Activated CD8-positive, alpha-beta memory T cell treated with anti-CD3 and anti-CD28 coated beads for 36 hours (primary cell): ENCODE measurements around the gene SBNO2. TPM values are rescaled to one million over a fixed set of nuclear protein-coding genes. Genes with fewer than 3 reads are reported as not detected.

ENCODE experiments used
- CTCF ChIA-PET: fragments of 350-600 bp; sonication (Branson Sonifier 250); formaldehyde crosslinking; loops from one replicate; lab custom pipeline; 2021; ENCODE audit warnings: antibody characterized with exemption; lab: Charles Lee
- POLR2A ChIA-PET: fragments of 350-600 bp; sonication (Branson Sonifier 250); formaldehyde crosslinking; loops from one replicate; lab custom pipeline; 2021; ENCODE audit warnings: antibody characterized with exemption; lab: Charles Lee
- total RNA-seq, 2 experiments: library from RNA; stranded (reverse); gene quantifications; one replicate each; pipeline ENCODE4 v1.2.3, GENCODE V29; 2021

The SBNO2 gene
- total RNA-seq, result 10 to 100 TPM; 56.6 to 59.0 TPM

- POLR2A ChIA-PET, result no interaction called here
- CTCF ChIA-PET, result no interaction called here
These were observed at the start of gene SBNO2 for GRCh38 chr19:1173845-1174809. Gene SBNO2 (minus strand): TSS chr19:1174268. CDS start chr19:1154276, 19,992 bp downstream.

- POLR2A ChIA-PET, result no interaction called here
- CTCF ChIA-PET, result interaction anchor here (0.7 to 1.6 kb wide), 7 partner anchors 10 to 275 kb away, joined by 3 to 5 read pairs (median 3); no protein-coding TSS in a partner anchor
These were observed 49.2 kb upstream of the SBNO2 start for GRCh38 chr19:1223018-1223855.

GRCh38 chr19:1222394-1222793 lies 48.3 kb upstream of the SBNO2 start:
- ChIA-PET POLR2A (no interaction called here), CTCF (interaction anchor here (0.7 to 1.6 kb wide), 5 partner anchors 10 to 115 kb away, joined by 3 to 5 read pairs (median 3); no protein-coding TSS in a partner anchor)

- ChIA-PET POLR2A (no interaction called here), CTCF (interaction anchor here (0.8 to 1.6 kb wide), 3 partner anchors 19 to 114 kb away, joined by 3 to 5 read pairs (median 4); no protein-coding TSS in a partner anchor)
These were observed 47.8 kb upstream of the SBNO2 start for GRCh38 chr19:1221904-1222255.

- ChIA-PET POLR2A (no interaction called here), CTCF (interaction anchor here (0.8 to 1.6 kb wide), 3 partner anchors 19 to 113 kb away, joined by 3 to 5 read pairs (median 4); no protein-coding TSS in a partner anchor)
These were observed 47.2 kb upstream of the SBNO2 start for GRCh38 chr19:1220976-1221903.

GRCh38 chr19:1220477-1220930 lies 46.4 kb upstream of the SBNO2 start:
- POLR2A ChIA-PET, result no interaction called here
- CTCF ChIA-PET, result interaction anchor here (0.8 kb wide), 1 partner anchor 32 kb away, joined by 3 read pairs; no protein-coding TSS in a partner anchor

GRCh38 chr19:1219786-1220476 lies 45.9 kb upstream of the SBNO2 start:
- CTCF ChIA-PET, result no interaction called here
- POLR2A ChIA-PET, result no interaction called here

- CTCF ChIA-PET, result interaction anchor here (0.7 to 1.4 kb wide), 2 partner anchors 23 to 952 kb away, joined by 3 read pairs; partner anchors contain the start of gene ATP5F1D
- POLR2A ChIA-PET, result no interaction called here
These were observed 44.9 kb upstream of the SBNO2 start for GRCh38 chr19:1218751-1219567.

GRCh38 chr19:1217366-1217765 lies 43.3 kb upstream of the SBNO2 start:
- ChIA-PET CTCF (interaction anchor here (0.7 to 1.4 kb wide), 5 partner anchors 17 to 169 kb away, joined by 3 to 4 read pairs (median 3); partner anchors contain the start of gene ATP5F1D), POLR2A (no interaction called here)

GRCh38 chr19:1216756-1217155 lies 42.7 kb upstream of the SBNO2 start:
- ChIA-PET POLR2A (no interaction called here), CTCF (interaction anchor here (0.7 to 1.3 kb wide), 4 partner anchors 18 to 170 kb away, joined by 3 to 4 read pairs (median 3); no protein-coding TSS in a partner anchor)

- ChIA-PET CTCF (interaction anchor here (0.6 to 1.9 kb wide), 3 partner anchors 23 to 214 kb away, joined by 3 to 5 read pairs (median 4); no protein-coding TSS in a partner anchor), POLR2A (no interaction called here)
These were observed 41.0 kb upstream of the SBNO2 start for GRCh38 chr19:1214862-1215731.

GRCh38 chr19:1214299-1214861 lies 40.3 kb upstream of the SBNO2 start:
- ChIA-PET POLR2A (interaction anchor here (0.6 kb wide), 1 partner anchor 135 kb away, joined by 3 read pairs; no protein-coding TSS in a partner anchor), CTCF (interaction anchor here (0.5 to 1.9 kb wide), 3 partner anchors 30 to 150 kb away, joined by 3 to 5 read pairs (median 3); no protein-coding TSS in a partner anchor)

GRCh38 chr19:1213391-1214286 lies 39.6 kb upstream of the SBNO2 start:
- ChIA-PET POLR2A (interaction anchor here (0.6 kb wide), 1 partner anchor 135 kb away, joined by 3 read pairs; no protein-coding TSS in a partner anchor), CTCF (interaction anchor here (0.5 to 1.9 kb wide), 3 partner anchors 31 to 149 kb away, joined by 3 to 5 read pairs (median 3); no protein-coding TSS in a partner anchor)
